Effector memory CD4-positive, alpha-beta T cell (primary cell): Measurements from ENCODE around the gene MAGEA3.
"Not testable (repeated sequence)": the region's sequence is repeated elsewhere in the genome, so short reads cannot be mapped to it uniquely, and the experiment has no call there.

Experiments
- DNase-seq, 3 donors: peaks; one replicate each; pipeline ENCODE4 v3.0.0-alpha.2; 2020
- H3K27ac ChIP-seq: 2 replicates; pipeline ENCODE4 v1.7.0; 2013; ENCODE audit warnings: mild to moderate bottlenecking, low read length, moderate library complexity; ENCODE audit not compliant: insufficient read depth, poor library complexity, severe bottlenecking
- H3K27me3 ChIP-seq: replicated peaks from 2 replicates; pipeline ENCODE4 v1.7.0; 2013; ENCODE audit warnings: mild to moderate bottlenecking, low read length; ENCODE audit not compliant: insufficient read depth, control insufficient read depth, poor library complexity, severe bottlenecking
- H3K36me3 ChIP-seq: 2 replicates; pipeline ENCODE4 v1.7.0; 2013; ENCODE audit warnings: mild to moderate bottlenecking, low read length, moderate library complexity; ENCODE audit not compliant: control insufficient read depth, insufficient read depth
- H3K4me1 ChIP-seq: 2 replicates; pipeline ENCODE4 v1.7.0; 2013; ENCODE audit warnings: low read length, mild to moderate bottlenecking; ENCODE audit not compliant: control insufficient read depth, insufficient read depth, poor library complexity, severe bottlenecking
- H3K4me3 ChIP-seq: 2 replicates; pipeline ENCODE4 v1.7.0; 2013; ENCODE audit warnings: low read length, low read depth, mild to moderate bottlenecking; ENCODE audit not compliant: insufficient read depth, poor library complexity, severe bottlenecking
- H3K9me3 ChIP-seq: 2 replicates; pipeline ENCODE4 v1.7.0; 2013; ENCODE audit warnings: mild to moderate bottlenecking, low read length, moderate library complexity; ENCODE audit not compliant: control insufficient read depth
- total RNA-seq, 3 donors: gene quantifications; one replicate each; lab custom pipeline; 2026; lab: John Stamatoyannopoulos, UW

The MAGEA3 gene, protein sequence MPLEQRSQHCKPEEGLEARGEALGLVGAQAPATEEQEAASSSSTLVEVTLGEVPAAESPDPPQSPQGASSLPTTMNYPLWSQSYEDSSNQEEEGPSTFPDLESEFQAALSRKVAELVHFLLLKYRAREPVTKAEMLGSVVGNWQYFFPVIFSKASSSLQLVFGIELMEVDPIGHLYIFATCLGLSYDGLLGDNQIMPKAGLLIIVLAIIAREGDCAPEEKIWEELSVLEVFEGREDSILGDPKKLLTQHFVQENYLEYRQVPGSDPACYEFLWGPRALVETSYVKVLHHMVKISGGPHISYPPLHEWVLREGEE
- 0 reads per million in 3 donors for total RNA-seq

DNA sequence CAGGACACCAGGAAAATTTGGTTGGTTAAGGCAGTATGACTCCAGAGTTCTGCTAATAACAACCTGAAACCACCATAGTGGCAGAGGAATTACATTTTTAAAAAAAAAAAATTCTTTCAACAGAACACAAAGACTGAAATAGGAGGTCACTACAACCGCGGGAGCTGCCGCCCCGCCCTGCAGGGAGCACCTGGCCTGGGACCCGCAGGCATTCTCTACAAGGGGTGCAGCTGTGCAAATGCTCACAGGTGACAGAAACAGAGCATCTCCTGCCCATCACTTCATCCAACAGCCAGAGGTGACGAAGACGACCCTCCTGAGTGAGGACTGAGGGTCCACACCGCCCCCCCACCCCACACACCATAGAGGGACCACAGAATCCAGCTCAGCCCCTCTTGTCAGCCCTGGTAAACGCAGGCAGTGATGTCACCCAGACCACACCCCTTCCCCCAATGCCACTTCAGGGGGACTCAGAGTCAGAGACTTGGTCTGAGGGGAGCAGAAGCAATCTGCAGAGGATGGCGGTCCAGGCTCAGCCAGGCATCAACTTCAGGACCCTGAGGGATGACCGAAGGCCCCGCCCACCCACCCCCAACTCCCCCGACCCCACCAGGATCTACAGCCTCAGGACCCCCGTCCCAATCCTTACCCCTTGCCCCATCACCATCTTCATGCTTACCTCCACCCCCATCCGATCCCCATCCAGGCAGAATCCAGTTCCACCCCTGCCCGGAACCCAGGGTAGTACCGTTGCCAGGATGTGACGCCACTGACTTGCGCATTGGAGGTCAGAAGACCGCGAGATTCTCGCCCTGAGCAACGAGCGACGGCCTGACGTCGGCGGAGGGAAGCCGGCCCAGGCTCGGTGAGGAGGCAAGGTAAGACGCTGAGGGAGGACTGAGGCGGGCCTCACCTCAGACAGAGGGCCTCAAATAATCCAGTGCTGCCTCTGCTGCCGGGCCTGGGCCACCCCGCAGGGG is at the start of gene MAGEA3:
TSS of gene MAGEA3 (plus strand) at position 843 of the 980 bp plus-strand sequence. CDS start 2,039 bp downstream, outside the sequence.
- not testable (repeated sequence) for H3K27ac ChIP-seq, H3K27me3 ChIP-seq, H3K36me3 ChIP-seq, H3K4me1 ChIP-seq, H3K9me3 ChIP-seq, DNase-seq, H3K4me3 ChIP-seq

DNA sequence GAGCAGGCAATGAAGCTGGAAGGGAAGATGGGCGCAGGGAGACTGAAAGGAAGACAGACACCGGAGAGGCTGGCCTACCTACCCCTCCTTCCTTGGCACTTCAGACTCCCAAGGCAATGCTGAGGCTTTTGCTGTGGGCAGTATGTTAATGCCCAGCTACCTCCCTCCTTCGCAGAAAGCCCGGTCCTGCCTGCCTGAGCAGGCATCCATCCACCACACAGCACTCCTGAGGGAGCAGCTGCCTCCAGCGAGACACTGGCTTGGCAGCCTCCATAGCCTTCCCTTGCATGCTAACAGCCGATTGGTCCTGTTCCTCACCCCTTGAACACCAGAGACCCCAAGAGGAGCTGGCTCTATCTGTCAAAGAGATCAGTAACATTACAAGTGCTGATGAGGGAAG is 46.5 kb upstream of the MAGEA3 start:
- Histone ChIP-seq H3K4me3 (no peak overlapping the region), H3K36me3 (no peaks in the 10 kb centered on the region), H3K9me3 (no peaks in the 10 kb centered on the region), H3K27me3 (no peaks in the 10 kb centered on the region), H3K27ac (no peak overlapping the region), H3K4me1 (no peaks in the 10 kb centered on the region)
- DNase-seq: no peak

DNA sequence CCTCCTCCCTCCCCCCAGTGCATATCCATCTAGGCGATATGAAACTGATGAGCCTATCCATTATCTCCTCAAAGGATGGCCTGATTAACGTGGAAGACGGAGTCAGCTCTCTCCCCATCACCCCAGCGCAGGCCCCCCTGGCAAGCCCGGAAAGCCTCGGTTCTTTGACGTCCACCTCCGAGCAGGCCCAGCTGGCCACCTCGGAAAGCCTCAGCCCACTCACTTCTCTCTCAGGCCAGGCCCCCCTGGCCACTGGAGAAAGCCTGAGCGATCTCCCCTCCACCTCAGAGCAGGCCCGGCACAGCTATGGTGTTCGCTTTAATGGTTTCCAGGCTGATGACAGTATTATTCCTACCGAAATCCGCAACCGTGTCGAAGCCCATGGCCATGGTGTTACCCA is 46.1 kb upstream of the MAGEA3 start:
- no peak overlapping the region for H3K4me3 ChIP-seq
- no peak overlapping the region for H3K27ac ChIP-seq
- no peaks in the 10 kb centered on the region for H3K36me3 ChIP-seq
- H3K27me3 ChIP-seq: no peaks in the 10 kb centered on the region
- H3K4me1 ChIP-seq: no peaks in the 10 kb centered on the region
- DNase-seq: no peak
- no peaks in the 10 kb centered on the region for H3K9me3 ChIP-seq

DNA sequence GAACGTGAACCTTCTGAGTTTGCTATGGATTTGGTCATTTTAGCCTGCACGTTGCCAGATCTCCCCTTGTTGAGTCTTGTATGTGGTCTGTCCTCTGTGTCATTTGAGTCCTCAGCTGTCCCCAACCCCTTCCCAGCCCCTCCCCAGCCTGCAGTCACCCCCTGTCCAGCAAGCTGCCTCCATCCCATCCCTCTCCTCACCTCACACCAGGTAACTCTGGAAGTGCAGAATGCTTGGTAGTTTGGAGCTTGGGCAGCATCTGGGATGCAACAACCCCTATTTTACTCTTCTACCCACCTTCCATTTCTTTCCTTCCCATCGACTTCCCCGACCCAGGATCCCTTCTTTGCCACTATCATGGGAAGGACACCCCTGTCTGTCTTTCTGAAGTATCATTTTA is 42.5 kb upstream of the MAGEA3 start:
- H3K27me3 ChIP-seq: no peaks in the 10 kb centered on the region
- no peak for DNase-seq
- H3K36me3 ChIP-seq: no peaks in the 10 kb centered on the region
- H3K4me3 ChIP-seq: no peak overlapping the region
- H3K27ac ChIP-seq: no peak overlapping the region
- H3K9me3 ChIP-seq: no peaks in the 10 kb centered on the region
- H3K4me1 ChIP-seq: no peaks in the 10 kb centered on the region

DNA sequence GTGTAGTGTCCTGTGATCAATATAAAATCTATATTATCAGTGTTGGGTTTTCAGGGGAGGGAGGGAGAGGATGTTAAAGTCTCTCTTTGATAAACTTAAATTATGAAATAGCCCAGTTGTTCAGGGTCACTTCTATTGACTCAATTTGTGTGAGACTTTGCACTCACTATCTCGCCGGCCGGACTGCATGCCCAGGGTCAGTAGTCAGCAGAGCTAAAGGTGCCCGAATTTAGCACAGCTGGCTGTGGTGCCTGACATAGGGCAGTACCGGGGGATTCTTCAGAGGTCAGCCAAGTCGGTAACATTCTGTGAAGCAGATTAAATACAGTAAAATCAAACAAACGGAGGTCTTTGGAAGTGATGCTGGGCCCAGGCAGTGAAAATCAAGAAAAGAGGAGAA is 41.7 kb upstream of the MAGEA3 start:
- Histone ChIP-seq H3K9me3 (no peaks in the 10 kb centered on the region), H3K4me3 (no peak overlapping the region), H3K36me3 (no peaks in the 10 kb centered on the region), H3K27me3 (no peaks in the 10 kb centered on the region), H3K4me1 (no peaks in the 10 kb centered on the region), H3K27ac (no peak overlapping the region)
- no peak for DNase-seq

DNA sequence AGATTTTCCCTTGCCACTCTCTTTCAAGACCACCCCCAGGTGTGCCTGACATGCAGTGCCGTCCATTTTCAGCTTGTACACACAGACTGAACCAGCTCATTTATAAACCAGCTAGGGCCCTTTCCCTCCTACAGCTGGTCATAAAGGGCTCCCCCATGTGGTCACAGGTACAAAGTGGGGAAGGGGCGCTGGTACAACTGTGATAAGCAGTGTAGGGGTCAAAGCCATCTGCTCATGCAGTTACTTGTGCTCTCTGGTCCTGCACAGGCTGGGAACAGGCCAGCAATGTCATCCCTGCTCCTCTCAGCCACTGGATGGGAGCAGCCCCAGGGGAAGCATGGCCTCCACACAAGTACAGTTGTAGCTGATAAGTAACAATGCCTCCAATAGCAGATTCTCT is 40.3 kb upstream of the MAGEA3 start:
- no peak for DNase-seq
- H3K36me3 ChIP-seq: no peaks in the 10 kb centered on the region

DNA sequence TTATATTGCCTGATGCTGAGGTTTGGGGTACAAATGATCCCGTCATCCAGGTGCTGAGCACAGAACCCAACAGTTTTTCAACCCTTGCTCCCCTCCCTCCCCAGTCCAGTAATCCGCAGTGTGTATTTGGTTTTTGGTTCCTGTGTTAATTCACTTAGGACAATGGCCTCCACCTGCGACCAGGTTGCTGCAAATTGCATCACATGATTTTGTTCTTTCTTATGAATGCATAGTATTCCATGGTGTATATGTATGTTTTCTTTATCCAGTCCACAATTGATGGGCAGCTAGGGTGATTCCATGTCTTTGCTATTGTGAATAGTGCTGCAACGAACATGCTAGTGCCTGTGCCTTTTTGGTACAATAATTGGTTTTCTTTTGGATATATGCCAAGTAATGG is 35.5 kb upstream of the MAGEA3 start:
- Histone ChIP-seq H3K27ac (no peak overlapping the region), H3K4me1 (no peaks in the 10 kb centered on the region), H3K27me3 (no peaks in the 10 kb centered on the region)

More for the DNA sequence above, 40.3 kb upstream of the MAGEA3 start:
- H3K9me3 ChIP-seq: no peaks in the 10 kb centered on the region
- no peak overlapping the region for H3K4me3 ChIP-seq
- no peaks in the 10 kb centered on the region for H3K4me1 ChIP-seq
- H3K27me3 ChIP-seq: no peaks in the 10 kb centered on the region
- H3K27ac ChIP-seq: no peak overlapping the region

DNA sequence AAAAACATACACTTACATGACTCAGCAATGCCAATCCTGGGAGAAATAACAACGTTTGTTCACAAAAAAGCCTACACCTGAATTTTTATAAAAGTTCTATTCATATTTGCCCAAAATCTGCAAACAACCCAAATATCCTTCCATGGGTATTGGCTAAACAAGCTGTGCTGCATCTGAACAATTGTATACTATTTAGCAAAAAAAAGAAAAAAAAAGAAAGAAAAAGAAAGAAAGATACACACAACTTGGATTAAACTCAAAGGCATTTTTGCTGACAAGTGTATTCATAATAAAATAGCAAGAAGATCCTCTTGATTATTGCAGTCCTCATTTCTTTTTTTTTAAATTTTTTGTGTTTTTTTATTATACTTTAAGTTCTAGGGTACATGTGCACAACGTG is 24.5 kb upstream of the MAGEA3 start:
- no peak for DNase-seq
- no peaks in the 10 kb centered on the region for H3K9me3 ChIP-seq
- H3K27me3 ChIP-seq: no peaks in the 10 kb centered on the region
- H3K4me1 ChIP-seq: no peaks in the 10 kb centered on the region
- no peaks in the 10 kb centered on the region for H3K36me3 ChIP-seq
- no peak overlapping the region for H3K27ac ChIP-seq
- H3K4me3 ChIP-seq: no peak overlapping the region

More for the DNA sequence above, 35.5 kb upstream of the MAGEA3 start:
- Histone ChIP-seq H3K9me3 (no peaks in the 10 kb centered on the region), H3K36me3 (no peaks in the 10 kb centered on the region), H3K4me3 (no peak overlapping the region)
- DNase-seq: no peak

DNA sequence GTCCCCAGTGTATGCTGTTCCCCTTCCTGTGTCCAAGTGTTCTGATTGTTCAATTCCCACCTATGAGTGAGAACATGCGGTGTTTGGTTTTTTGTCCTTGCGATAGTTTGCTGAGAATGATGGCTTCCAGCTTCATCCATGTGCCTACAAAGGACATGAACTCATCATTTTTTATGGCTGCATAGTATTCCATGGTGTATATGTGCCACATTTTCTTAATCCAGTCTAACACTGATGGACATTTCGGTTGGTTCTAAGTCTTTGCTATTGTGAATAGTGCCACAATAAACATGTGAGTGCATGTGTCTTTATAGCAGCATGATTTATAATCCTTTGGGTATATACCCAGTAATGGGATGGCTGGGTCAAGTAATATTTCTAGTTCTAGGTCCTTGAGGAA is 23.9 kb upstream of the MAGEA3 start:
- not testable (repeated sequence) for H3K9me3 ChIP-seq, H3K4me1 ChIP-seq, H3K27me3 ChIP-seq, H3K27ac ChIP-seq, H3K4me3 ChIP-seq, DNase-seq, H3K36me3 ChIP-seq

DNA sequence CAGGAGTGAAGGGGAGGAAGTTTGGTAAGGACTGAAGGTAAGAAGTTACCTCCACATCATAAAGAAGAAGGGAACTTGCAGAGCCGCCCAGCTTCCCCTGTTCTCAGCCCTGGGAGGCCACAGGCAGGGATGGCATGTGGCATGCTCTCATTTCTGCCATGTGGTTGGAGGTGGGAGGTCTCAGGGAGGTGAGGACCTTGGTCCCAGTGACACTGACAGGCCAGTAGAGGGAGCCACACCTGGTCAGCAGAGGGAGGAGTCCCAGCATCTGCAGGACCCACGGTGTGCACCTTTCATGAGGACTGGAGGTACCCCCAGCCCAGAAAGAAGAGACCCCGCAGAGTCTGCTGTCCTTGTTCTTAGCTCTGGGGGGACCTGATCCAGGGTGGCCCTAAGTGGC is 17.6 kb upstream of the MAGEA3 start:
- not testable (repeated sequence) for H3K4me3 ChIP-seq, H3K4me1 ChIP-seq, H3K27ac ChIP-seq, H3K36me3 ChIP-seq, DNase-seq, H3K9me3 ChIP-seq, H3K27me3 ChIP-seq
